Transverse colon (tissue), 4 donors: ENCODE data around the gene RTTN. TPM values are rescaled to one million over a fixed set of nuclear protein-coding genes. Genes with fewer than 3 reads are reported as not detected.

Source experiments
- DNase-seq: peaks from one replicate; pipeline ENCODE4 v3.0.0-alpha.2; 2019
- H3K27ac ChIP-seq, 4 donors: fragments of 200-600 bp; sonication (generic); 2 replicates each; pipeline ENCODE4 v1.5.1; 2016 to 2018; ENCODE audit warnings: inconsistent platforms in 4 of 4
- H3K27me3 ChIP-seq: fragments of 200-600 bp; sonication (generic); 2 replicates; pipeline ENCODE4 v1.5.1; 2017; ENCODE audit warnings: inconsistent platforms
- H3K36me3 ChIP-seq, 4 donors: fragments of 200-600 bp; sonication (generic); 2 replicates each; pipeline ENCODE4 v1.5.1; 2017 to 2019; ENCODE audit warnings: inconsistent platforms in 4 of 4
- H3K4me1 ChIP-seq, 4 donors: fragments of 200-600 bp; sonication (generic); 2 replicates each; pipeline ENCODE4 v1.5.1; 2017 to 2020; ENCODE audit warnings: inconsistent platforms in 4 of 4
- H3K4me3 ChIP-seq, 4 donors: fragments of 200-600 bp; sonication (generic); 1 replicate in 1 of 4; 2 replicates in 3 of 4; pipeline versions ENCODE4 v1.5.1 to v1.6.1; 2017 to 2019; ENCODE audit warnings: inconsistent platforms in 4 of 4
- H3K9me3 ChIP-seq, 2 donors: fragments of 200-600 bp; sonication (generic); 2 replicates each; pipeline ENCODE4 v1.5.1; 2017 to 2019; ENCODE audit warnings: inconsistent platforms in 2 of 2
- EP300 ChIP-seq: sonication (generic); formaldehyde crosslinking; IDR thresholded peaks from one replicate; pipeline ENCODE4 v1.6.1; 2017; ENCODE audit warnings: antibody characterized with exemption, low read depth
- POLR2A ChIP-seq: fragments of 450-650 bp; IDR thresholded peaks from one replicate; pipeline ENCODE4 v1.6.1; 2016; ENCODE audit warnings: antibody characterized with exemption, mild to moderate bottlenecking, moderate library complexity
- POLR2AphosphoS5 ChIP-seq, 3 donors: sonication (generic); formaldehyde crosslinking; IDR thresholded peaks; one replicate each; pipeline ENCODE4 v1.6.1; 2016; ENCODE audit warnings: antibody characterized with exemption in 3 of 3
- WGBS, 2 donors: methylation state at CpG; one replicate each; pipeline ENCODE4 v1.1.5; 2018; ENCODE audit warnings: low coverage in 1 of 2; 5-methylcytosine and 5-hydroxymethylcytosine counted together
- in situ Hi-C, 4 donors: fragments of 200-750 bp; cut with MboI; loops; one replicate each; pipeline versions ENCODE4 v1.15.0 to v1.15.1; 2017; ENCODE audit warnings: low sequenced_read_pairs in 3 of 4, low pct_ligation_motif_present in 1 of 4, low pct_unique_long_range_greater_than_20kb in 1 of 4
- intact Hi-C: fragments of 100-400 bp; cut with DNase I; formaldehyde crosslinking; loops from one replicate; pipeline ENCODE4 v1.15.1; 2023; ENCODE audit warnings: low total_unique reads
- total RNA-seq, 4 donors: library from RNA; depleted of rRNA; stranded (reverse); fragments of >200 nt; gene quantifications; one replicate each; pipeline ENCODE4 v1.1.0, GENCODE V29; 2016
- TF ChIP-seq, protein P1 (sequence below), 5 experiments: fragments of 200-600 bp in 3 of 5; fragments of 450-650 bp in 2 of 5; sonication (generic) in 3 of 5; IDR thresholded peaks; 1 replicate in 2 of 5; 2 replicates in 3 of 5; pipeline ENCODE4 v1.5.1; 2016 to 2017; ENCODE audit warnings: antibody characterized with exemption in 5 of 5, inconsistent platforms in 3 of 5, mild to moderate bottlenecking in 2 of 5, moderate library complexity in 1 of 5

The RTTN gene
- total RNA-seq, 4 donors from 2014 or later, result 9.7 to 18.7 (median 13.1) TPM

- WGBS, 2 donors, result 66 to 69% methylated on average over 4 of the region's 4 CpGs
- H3K4me3 ChIP-seq, result no peak overlapping the region
- no peak for TF ChIP-seq POLR2A
- H3K4me1 ChIP-seq, result no peaks in the 10 kb centered on the region
- DNase-seq, result no peak
- in situ Hi-C loops, result no loop called here
- no peaks in the 10 kb centered on the region for H3K9me3 ChIP-seq
- intact Hi-C loops, result no loop called here
- H3K27me3 ChIP-seq, result no peaks in the 10 kb centered on the region
- H3K36me3 ChIP-seq, result peaks cover 0 to 15% (median 0%) of the 10 kb centered on the region in 4 donors
- no peak overlapping the region for H3K27ac ChIP-seq
These were observed 50.8 kb downstream of the RTTN start for GRCh38 chr18:70154591-70155194.

GRCh38 chr18:70151614-70152013 lies 53.9 kb downstream of the RTTN start:
- 79 to 85% methylated on average over 3 of the region's 3 CpGs for WGBS, 2 donors
- Histone ChIP-seq H3K36me3 (peaks cover 0 to 5% (median 0%) of the 10 kb centered on the region in 4 donors), H3K4me1 (no peaks in the 10 kb centered on the region), H3K9me3 (no peaks in the 10 kb centered on the region), H3K27ac (no peak overlapping the region), H3K4me3 (no peak overlapping the region), H3K27me3 (no peaks in the 10 kb centered on the region)
- intact Hi-C loops, result no loop called here
- no peak for DNase-seq
- in situ Hi-C loops, result no loop called here
- no peak for TF ChIP-seq POLR2A
- TF ChIP-seq, protein P1, sequence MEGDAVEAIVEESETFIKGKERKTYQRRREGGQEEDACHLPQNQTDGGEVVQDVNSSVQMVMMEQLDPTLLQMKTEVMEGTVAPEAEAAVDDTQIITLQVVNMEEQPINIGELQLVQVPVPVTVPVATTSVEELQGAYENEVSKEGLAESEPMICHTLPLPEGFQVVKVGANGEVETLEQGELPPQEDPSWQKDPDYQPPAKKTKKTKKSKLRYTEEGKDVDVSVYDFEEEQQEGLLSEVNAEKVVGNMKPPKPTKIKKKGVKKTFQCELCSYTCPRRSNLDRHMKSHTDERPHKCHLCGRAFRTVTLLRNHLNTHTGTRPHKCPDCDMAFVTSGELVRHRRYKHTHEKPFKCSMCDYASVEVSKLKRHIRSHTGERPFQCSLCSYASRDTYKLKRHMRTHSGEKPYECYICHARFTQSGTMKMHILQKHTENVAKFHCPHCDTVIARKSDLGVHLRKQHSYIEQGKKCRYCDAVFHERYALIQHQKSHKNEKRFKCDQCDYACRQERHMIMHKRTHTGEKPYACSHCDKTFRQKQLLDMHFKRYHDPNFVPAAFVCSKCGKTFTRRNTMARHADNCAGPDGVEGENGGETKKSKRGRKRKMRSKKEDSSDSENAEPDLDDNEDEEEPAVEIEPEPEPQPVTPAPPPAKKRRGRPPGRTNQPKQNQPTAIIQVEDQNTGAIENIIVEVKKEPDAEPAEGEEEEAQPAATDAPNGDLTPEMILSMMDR (IDR thresholded peaks at IDR 0.05), result no peak
- no peak for TF ChIP-seq EP300
- TF ChIP-seq POLR2AphosphoS5 (IDR thresholded peaks at IDR 0.05), result no peak

DNA sequence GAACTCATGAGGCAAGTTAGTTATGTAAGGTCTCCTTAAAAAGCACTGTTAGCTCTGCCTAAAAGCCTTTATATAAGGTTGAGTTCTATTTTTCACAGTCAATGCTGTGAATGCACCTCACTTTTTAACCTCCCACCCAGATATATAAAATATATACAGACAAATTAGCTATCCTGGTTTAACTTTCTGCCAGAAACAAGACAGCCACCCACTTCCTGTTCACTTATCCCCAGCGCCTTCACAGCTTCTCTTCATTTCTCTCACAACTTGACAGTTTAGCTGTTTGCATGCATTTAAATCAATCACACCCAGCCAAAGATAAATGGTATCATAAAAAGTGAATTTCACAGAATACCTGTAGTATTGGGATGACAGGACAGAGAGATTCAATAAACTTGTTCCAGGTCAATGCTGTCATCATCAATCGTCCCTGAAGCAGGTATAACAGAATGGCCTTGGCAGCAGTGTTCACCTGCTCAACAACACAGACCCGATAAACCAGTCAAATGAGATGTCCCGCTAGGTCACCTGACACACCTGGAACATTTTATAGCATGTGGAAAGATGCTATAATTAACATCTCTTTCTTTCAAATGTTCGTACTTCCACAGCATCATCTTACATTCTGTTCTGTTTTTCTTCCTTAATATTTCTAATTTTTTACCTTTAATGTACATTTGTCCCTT lies 55.7 kb downstream of the RTTN start:
- H3K4me1 ChIP-seq, result no peaks in the 10 kb centered on the region
- no peaks in the 10 kb centered on the region for H3K27me3 ChIP-seq
- WGBS, 2 donors, result 92 to 100% methylated on average over 5 of the region's 5 CpGs
- intact Hi-C loops, result no loop called here
- no peak overlapping the region for H3K4me3 ChIP-seq
- no peak for DNase-seq
- H3K9me3 ChIP-seq, result no peaks in the 10 kb centered on the region
- H3K27ac ChIP-seq, result no peak overlapping the region
- TF ChIP-seq EP300 (no peak), POLR2A (no peak), POLR2AphosphoS5 (IDR thresholded peaks at IDR 0.05) (no peak)
- TF ChIP-seq, protein P1 (IDR thresholded peaks at IDR 0.05), result no peak
- H3K36me3 ChIP-seq, result peaks cover 0 to 5% (median 0%) of the 10 kb centered on the region in 4 donors
- in situ Hi-C loops, result no loop called here

GRCh38 chr18:70149156-70149555 lies 56.3 kb downstream of the RTTN start:
- no peaks in the 10 kb centered on the region for H3K9me3 ChIP-seq
- H3K27ac ChIP-seq, result no peak overlapping the region
- no peak overlapping the region for H3K4me3 ChIP-seq
- WGBS, 2 donors, result 91 to 100% methylated on average over 1 to 2 of the region's 2 CpGs
- H3K27me3 ChIP-seq, result no peaks in the 10 kb centered on the region
- H3K36me3 ChIP-seq, result peaks cover 0 to 5% (median 0%) of the 10 kb centered on the region in 4 donors
- TF ChIP-seq POLR2A (no peak), EP300 (no peak), POLR2AphosphoS5 (IDR thresholded peaks at IDR 0.05) (no peak)
- TF ChIP-seq, protein P1 (IDR thresholded peaks at IDR 0.05), result no peak
- in situ Hi-C loops, result no loop called here
- intact Hi-C loops, result no loop called here
- H3K4me1 ChIP-seq, result no peaks in the 10 kb centered on the region
- DNase-seq, result no peak
